ENCODE data around the gene PHKA1. TPM values are rescaled to one million over a fixed set of nuclear protein-coding genes. Genes with fewer than 3 reads are reported as not detected.
A peak's percentile ranks its signal among the peaks of the same experiment; 100 is the strongest.

Gene PHKA1
- total and polyA plus RNA-seq, 2 donors (not counting 1 experiment from before 2014, with no cell fraction given), result 0.07 to 0.20 TPM

- Histone ChIP-seq H4K20me1 (ENCODE audit: control insufficient read depth, insufficient read depth, low read length, poor library complexity, severe bottlenecking) (no peaks in the 10 kb centered on the region), H3K4me2 (replicated peaks; ENCODE audit: low read depth, low read length, poor library complexity, severe bottlenecking) (no peak overlapping the region), H3K9ac (ENCODE audit: low read length) (no peak overlapping the region), H3K27me3 (replicated peaks in 1 of 4; ENCODE audit: control extremely low read depth in 1 of 4, control insufficient read depth in 3 of 4, insufficient read depth in 4 of 4, low read length in 3 of 4) (no peaks in the 10 kb centered on the region), H3K4me1 (ENCODE audit: control insufficient read depth in 2 of 2, insufficient read depth in 2 of 2, low read length in 2 of 2) (no peaks in the 10 kb centered on the region), H3K79me2 (ENCODE audit: control insufficient read depth, insufficient read depth, low read length) (no peaks in the 10 kb centered on the region), H3K27ac (ENCODE audit: low read length in 2 of 2) (no peak overlapping the region), H3K4me3 (ENCODE audit: control extremely low read depth in 1 of 5, extremely low read depth in 1 of 5, insufficient read depth in 1 of 5, low read depth in 2 of 5, low read length in 4 of 5) (no peak overlapping the region), H3K36me3 (replicated peaks in 1 of 2; ENCODE audit: control extremely low read depth in 1 of 2, control insufficient read depth in 1 of 2, extremely low read depth in 1 of 2, insufficient read depth in 2 of 2, low read length in 1 of 2) (peaks cover 0 to 3% of the 10 kb centered on the region in 2 experiments), H2AFZ (ENCODE audit: insufficient read depth, low read depth, low read length, poor library complexity, severe bottlenecking) (no peak overlapping the region), H3K9me3 (ENCODE audit: control extremely low read depth in 1 of 3, control insufficient read depth in 2 of 3, insufficient read depth in 1 of 3, low read length in 2 of 3) (no peaks in the 10 kb centered on the region)
- Mint-ChIP-seq H3K27ac (no peak overlapping the region), H3K4me3 (no peak overlapping the region), H3K4me1 (no peaks in the 10 kb centered on the region), H3K9me3 (ENCODE audit: insufficient read depth) (no peaks in the 10 kb centered on the region), H3K27me3 (no peaks in the 10 kb centered on the region)
- no peak for TF ChIP-seq EZH2 (IDR thresholded peaks at IDR 0.05; ENCODE audit: borderline replicate concordance, insufficient read depth, low read depth, low read length, poor library complexity, severe bottlenecking)
- no peak for TF ChIP-seq CTCF (IDR thresholded peaks at IDR 0.05)
- DNase-seq, result no peak
- POLR2A ChIA-PET, result no interaction called here
- intact Hi-C loops (cut with micrococcal nuclease), result no loop called here
- no peak for ATAC-seq (ENCODE audit: low read depth)
- CTCF ChIA-PET, result no interaction called here
Measured at GRCh38 chrX:72545990-72546389, 168.1 kb downstream of the PHKA1 start.

DNA sequence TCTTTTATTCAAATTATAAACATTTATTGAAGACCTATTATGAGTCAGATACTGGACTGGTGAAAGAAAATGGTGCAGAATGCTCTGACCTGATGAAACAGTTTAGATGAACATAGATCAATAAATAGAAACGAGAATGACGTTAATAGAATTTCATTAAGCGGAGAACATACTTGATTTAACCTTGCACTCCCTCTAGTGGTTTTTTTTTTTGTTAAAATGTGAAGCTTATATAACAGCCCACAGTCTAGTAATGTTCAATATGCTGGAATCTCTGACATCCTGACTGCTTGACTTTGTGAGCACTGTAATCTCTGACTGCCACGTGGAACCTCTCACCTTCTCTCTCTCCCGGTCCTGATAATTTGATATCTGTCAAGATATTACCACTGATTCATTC lies 173.8 kb downstream of the PHKA1 start:
- H3K4me3 ChIP-seq (ENCODE audit: control extremely low read depth in 1 of 5, extremely low read depth in 1 of 5, insufficient read depth in 1 of 5, low read depth in 2 of 5, low read length in 4 of 5), result no peak overlapping the region
- H3K36me3 ChIP-seq (replicated peaks in 1 of 2; ENCODE audit: control extremely low read depth in 1 of 2, control insufficient read depth in 1 of 2, extremely low read depth in 1 of 2, insufficient read depth in 2 of 2, low read length in 1 of 2), result peaks cover 0 to 6% of the 10 kb centered on the region in 2 experiments
- TF ChIP-seq EZH2 (IDR thresholded peaks at IDR 0.05; ENCODE audit: borderline replicate concordance, insufficient read depth, low read depth, low read length, poor library complexity, severe bottlenecking) (no peak), CTCF (IDR thresholded peaks at IDR 0.05) (peak; percentile 24)
- no peaks in the 10 kb centered on the region for H3K9me3 ChIP-seq (ENCODE audit: control extremely low read depth in 1 of 3, control insufficient read depth in 2 of 3, insufficient read depth in 1 of 3, low read length in 2 of 3)
- Mint-ChIP-seq H3K4me3 (no peak overlapping the region), H3K9me3 (ENCODE audit: insufficient read depth) (no peaks in the 10 kb centered on the region), H3K27me3 (no peaks in the 10 kb centered on the region), H3K27ac (no peak overlapping the region), H3K4me1 (peaks cover 2% of the 10 kb centered on the region)
- intact Hi-C loops (cut with micrococcal nuclease), result no loop called here
- H4K20me1 ChIP-seq (ENCODE audit: control insufficient read depth, insufficient read depth, low read length, poor library complexity, severe bottlenecking), result no peaks in the 10 kb centered on the region
- POLR2A ChIA-PET, result no interaction called here
- no peak overlapping the region for H2AFZ ChIP-seq (ENCODE audit: insufficient read depth, low read depth, low read length, poor library complexity, severe bottlenecking)
- no peak overlapping the region for H3K4me2 ChIP-seq (replicated peaks; ENCODE audit: low read depth, low read length, poor library complexity, severe bottlenecking)
- H3K27me3 ChIP-seq (replicated peaks in 1 of 4; ENCODE audit: control extremely low read depth in 1 of 4, control insufficient read depth in 3 of 4, insufficient read depth in 4 of 4, low read length in 3 of 4), result no peaks in the 10 kb centered on the region
- CTCF ChIA-PET, result interaction anchor here (0.7 to 1.6 kb wide), 4 partner anchors 12 to 919 kb away, joined by 3 to 4 read pairs (median 3); no protein-coding TSS in a partner anchor
- H3K4me1 ChIP-seq (ENCODE audit: control insufficient read depth in 2 of 2, insufficient read depth in 2 of 2, low read length in 2 of 2), result no peaks in the 10 kb centered on the region
- peak; percentile 3 for DNase-seq
- no peaks in the 10 kb centered on the region for H3K79me2 ChIP-seq (ENCODE audit: control insufficient read depth, insufficient read depth, low read length)
- no CpG with 5 or more reads among the region's 5 CpGs for WGBS (ENCODE audit: insufficient coverage)
- H3K9ac ChIP-seq (ENCODE audit: low read length), result no peak overlapping the region
- no peak for ATAC-seq (ENCODE audit: low read depth)
- H3K27ac ChIP-seq (ENCODE audit: low read length in 2 of 2), result no peak overlapping the region
